HFFc6 (cell line): Measurements from ENCODE around the gene TMBIM1. TPM values are rescaled to one million over a fixed set of nuclear protein-coding genes. Genes with fewer than 3 reads are reported as not detected.

Experiments used
- DNase-seq: peaks from one replicate; pipeline ENCODE4 v3.0.0-alpha.2; 2018
- H3K27ac Mint-ChIP-seq: 2 replicates; pipeline ENCODE4 v1.8.0; 2020; ENCODE audit warnings: mild to moderate bottlenecking, mixed read lengths
- H3K27me3 Mint-ChIP-seq: 2 replicates; pipeline ENCODE4 v1.8.0; 2021; ENCODE audit warnings: mild to moderate bottlenecking, moderate library complexity, mixed read lengths; ENCODE audit not compliant: insufficient read depth
- H3K36me3 Mint-ChIP-seq: 2 replicates; pipeline ENCODE4 v1.8.0; 2021; ENCODE audit warnings: low read depth, mixed read lengths
- H3K4me1 Mint-ChIP-seq: 2 replicates; pipeline ENCODE4 v1.8.0; 2020; ENCODE audit warnings: low read depth, mixed read lengths
- H3K4me3 Mint-ChIP-seq: 2 replicates; pipeline ENCODE4 v1.8.0; 2020; ENCODE audit warnings: mild to moderate bottlenecking, moderate library complexity, mixed read lengths
- H3K9me3 Mint-ChIP-seq: 2 replicates; pipeline ENCODE4 v1.8.0; 2020; ENCODE audit warnings: mild to moderate bottlenecking, mixed read lengths
- microRNA-seq: library from miRNA; unstranded; fragments of <30 nt; microRNA quantifications from one replicate; pipeline ENCODE4, GENCODE V29; 2019
- total RNA-seq, 6 experiments: library from RNA; stranded (reverse); fragmentation: NEBNext Ultra II Directional; extraction: Animal tissue kit (Norgen Biotek cat#: 25700); gene quantifications; 2 replicates in 1 of 6; 3 replicates in 5 of 6; pipeline ENCODE4 v1.2.3, GENCODE V29; 2021
- TF ChIP-seq, protein P1 (sequence below): fragments of 200-600 bp; sonication (generic); IDR thresholded peaks from 2 replicates; pipeline ENCODE4 v1.5.0; 2021; ENCODE audit warnings: antibody characterized with exemption, mild to moderate bottlenecking

TMBIM1 gene
- total RNA-seq, 6 experiments from 2014 or later = 163 to 187 (median 176) TPM

DNA sequence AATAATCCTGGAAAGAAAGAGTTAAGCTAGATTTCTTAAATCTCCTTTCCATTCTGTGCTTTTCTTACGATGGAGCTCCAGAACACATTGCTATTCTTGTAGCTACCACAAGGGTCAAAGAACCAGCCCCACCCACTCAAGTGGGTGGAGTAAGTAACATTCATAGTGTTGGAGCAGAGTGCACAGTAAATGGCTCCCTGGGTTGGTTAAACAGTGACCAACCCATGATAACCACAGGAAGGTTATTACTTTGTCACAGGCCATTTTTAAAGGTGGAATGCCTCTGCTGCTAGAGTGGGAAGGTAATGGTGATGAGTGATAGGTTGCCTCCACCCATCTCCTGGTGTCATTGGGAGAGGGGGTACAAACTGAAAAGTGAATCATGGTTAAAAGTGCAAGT is 61.4 kb downstream of the TMBIM1 start:
- DNase-seq = peak; percentile 30
- Mint-ChIP-seq H3K27ac (peak overlapping the region; percentile 54), H3K4me3 (peak overlapping the region; percentile 36), H3K36me3 (peaks cover 70% of the 10 kb centered on the region), H3K4me1 (peaks cover 60% of the 10 kb centered on the region), H3K9me3 (no peaks in the 10 kb centered on the region), H3K27me3 (peaks cover 2% of the 10 kb centered on the region)
- TF ChIP-seq, protein P1, sequence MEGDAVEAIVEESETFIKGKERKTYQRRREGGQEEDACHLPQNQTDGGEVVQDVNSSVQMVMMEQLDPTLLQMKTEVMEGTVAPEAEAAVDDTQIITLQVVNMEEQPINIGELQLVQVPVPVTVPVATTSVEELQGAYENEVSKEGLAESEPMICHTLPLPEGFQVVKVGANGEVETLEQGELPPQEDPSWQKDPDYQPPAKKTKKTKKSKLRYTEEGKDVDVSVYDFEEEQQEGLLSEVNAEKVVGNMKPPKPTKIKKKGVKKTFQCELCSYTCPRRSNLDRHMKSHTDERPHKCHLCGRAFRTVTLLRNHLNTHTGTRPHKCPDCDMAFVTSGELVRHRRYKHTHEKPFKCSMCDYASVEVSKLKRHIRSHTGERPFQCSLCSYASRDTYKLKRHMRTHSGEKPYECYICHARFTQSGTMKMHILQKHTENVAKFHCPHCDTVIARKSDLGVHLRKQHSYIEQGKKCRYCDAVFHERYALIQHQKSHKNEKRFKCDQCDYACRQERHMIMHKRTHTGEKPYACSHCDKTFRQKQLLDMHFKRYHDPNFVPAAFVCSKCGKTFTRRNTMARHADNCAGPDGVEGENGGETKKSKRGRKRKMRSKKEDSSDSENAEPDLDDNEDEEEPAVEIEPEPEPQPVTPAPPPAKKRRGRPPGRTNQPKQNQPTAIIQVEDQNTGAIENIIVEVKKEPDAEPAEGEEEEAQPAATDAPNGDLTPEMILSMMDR = peak; percentile 68

GRCh38 chr2:218229851-218230250 is 62.5 kb downstream of the TMBIM1 start:
- Mint-ChIP-seq H3K27ac (peak overlapping the region; percentile 54), H3K27me3 (peaks cover 2% of the 10 kb centered on the region), H3K36me3 (peaks cover 72% of the 10 kb centered on the region), H3K4me3 (peak overlapping the region; percentile 36), H3K4me1 (peaks cover 71% of the 10 kb centered on the region), H3K9me3 (no peaks in the 10 kb centered on the region)
- DNase-seq = peak; percentile 32
- TF ChIP-seq, protein P1 = no peak

DNA sequence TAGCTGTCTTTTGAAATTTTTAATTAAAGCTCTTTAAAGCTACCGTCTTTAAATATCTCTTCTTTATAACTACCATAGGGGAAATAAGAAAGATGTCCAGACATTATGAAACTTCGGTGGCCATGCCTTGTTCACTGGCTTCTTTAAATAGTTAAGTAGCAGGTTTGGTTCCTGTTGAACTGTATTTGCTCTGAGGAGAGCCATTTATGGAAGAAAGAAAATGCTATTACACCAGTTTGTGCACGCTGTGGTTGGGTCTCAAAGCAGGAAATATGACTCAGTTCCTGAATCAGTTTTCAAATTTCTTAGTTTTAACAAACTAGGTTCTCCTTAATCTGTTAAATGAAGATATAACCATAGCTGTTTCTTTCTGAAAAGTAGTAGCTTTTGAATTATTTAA is 63.1 kb downstream of the TMBIM1 start:
- DNase-seq = peak; percentile 74
- no peaks in the 10 kb centered on the region for H3K9me3 Mint-ChIP-seq
- peaks cover 72% of the 10 kb centered on the region for H3K36me3 Mint-ChIP-seq
- H3K4me3 Mint-ChIP-seq = peak overlapping the region; percentile 40
- peaks cover 2% of the 10 kb centered on the region for H3K27me3 Mint-ChIP-seq
- H3K4me1 Mint-ChIP-seq = peaks cover 75% of the 10 kb centered on the region
- TF ChIP-seq, protein P1 = no peak
- H3K27ac Mint-ChIP-seq = peak overlapping the region; percentile 86

GRCh38 chr2:218228366-218229090 is 63.8 kb downstream of the TMBIM1 start:
- Mint-ChIP-seq H3K4me1 (peaks cover 75% of the 10 kb centered on the region), H3K4me3 (peak overlapping the region; percentile 40; the same call in 1 of the 2 replicates), H3K9me3 (no peaks in the 10 kb centered on the region), H3K27me3 (peaks cover 2% of the 10 kb centered on the region), H3K36me3 (peaks cover 71% of the 10 kb centered on the region), H3K27ac (peak overlapping the region; percentile 86)
- TF ChIP-seq, protein P1 = no peak
- DNase-seq = no peak

DNA sequence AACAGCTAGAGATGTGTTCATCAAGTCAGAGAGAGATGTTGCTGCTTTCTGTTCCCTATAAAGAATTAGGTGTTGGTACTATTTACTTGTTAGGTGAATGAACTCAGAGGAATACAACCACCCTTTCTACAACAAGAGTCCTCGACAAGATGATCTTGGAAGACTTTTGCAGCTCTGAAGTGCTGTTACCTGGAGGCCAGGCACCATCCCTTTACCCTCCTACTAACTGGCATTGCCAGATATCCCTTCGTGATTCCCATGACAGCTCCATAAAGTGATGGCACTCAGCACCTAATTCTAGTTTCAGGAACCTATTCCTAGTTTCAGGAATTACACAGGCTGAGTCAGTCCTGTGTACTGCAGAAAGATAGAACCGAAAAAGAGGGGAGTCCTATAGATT is 65.4 kb downstream of the TMBIM1 start:
- Mint-ChIP-seq H3K36me3 (peaks cover 70% of the 10 kb centered on the region), H3K4me1 (peaks cover 86% of the 10 kb centered on the region), H3K4me3 (no peak overlapping the region), H3K9me3 (no peaks in the 10 kb centered on the region), H3K27me3 (peaks cover 2% of the 10 kb centered on the region), H3K27ac (peak overlapping the region; percentile 66)
- DNase-seq = no peak
- TF ChIP-seq, protein P1 = no peak

Small RNA genes lying within 50 kb of the gene (microRNA-seq; reads per million reads assigned to microRNA genes)
- 3.1 reads per million for gene MIR6513
- gene MIR6810 = not detected

Other genes with a start within 250 kb of the TMBIM1 start
- not detected for gene RUFY4, start 223.2 kb downstream of the TMBIM1 start, total RNA-seq
- not detected for gene CXCR2, start 166.5 kb downstream of the TMBIM1 start, total RNA-seq
- gene CXCR1, start 125.5 kb downstream of the TMBIM1 start, total RNA-seq = not detected
- 100 to 1,000 TPM; 458 to 516 (median 500) TPM for gene ARPC2, start 75.3 kb downstream of the TMBIM1 start, total RNA-seq
- gene GPBAR1, start 31.5 kb downstream of the TMBIM1 start, total RNA-seq = under 1 TPM in 5 of 6 experiments, not detected in 1; 0.10 to 0.17 (median 0.12) TPM
- gene AAMP, start 22.4 kb downstream of the TMBIM1 start, total RNA-seq = 10 to 100 TPM; 71.6 to 91.3 (median 80.4) TPM
- gene PNKD, start 22.0 kb downstream of the TMBIM1 start, total RNA-seq = 10 to 100 TPM; 50.8 to 62.8 (median 57.7) TPM
- not detected for gene CATIP, start 64.4 kb upstream of the TMBIM1 start, total RNA-seq
- under 1 TPM; 0.05 to 0.16 (median 0.11) TPM for gene SLC11A1, start 89.8 kb upstream of the TMBIM1 start, total RNA-seq
- 10 to 100 TPM; 72.0 to 82.0 (median 75.5) TPM for gene CTDSP1, start 107.4 kb upstream of the TMBIM1 start, total RNA-seq
- gene VIL1, start 126.6 kb upstream of the TMBIM1 start, total RNA-seq = not detected